Medulla oblongata (tissue), 1 donor: ENCODE measurements around the gene PI4KA.

Experiments used
- DNase-seq: peaks from one replicate; pipeline ENCODE4 v3.0.0-alpha.2; 2015; ENCODE audit errors: extremely low spot score

PI4KA gene

DNA sequence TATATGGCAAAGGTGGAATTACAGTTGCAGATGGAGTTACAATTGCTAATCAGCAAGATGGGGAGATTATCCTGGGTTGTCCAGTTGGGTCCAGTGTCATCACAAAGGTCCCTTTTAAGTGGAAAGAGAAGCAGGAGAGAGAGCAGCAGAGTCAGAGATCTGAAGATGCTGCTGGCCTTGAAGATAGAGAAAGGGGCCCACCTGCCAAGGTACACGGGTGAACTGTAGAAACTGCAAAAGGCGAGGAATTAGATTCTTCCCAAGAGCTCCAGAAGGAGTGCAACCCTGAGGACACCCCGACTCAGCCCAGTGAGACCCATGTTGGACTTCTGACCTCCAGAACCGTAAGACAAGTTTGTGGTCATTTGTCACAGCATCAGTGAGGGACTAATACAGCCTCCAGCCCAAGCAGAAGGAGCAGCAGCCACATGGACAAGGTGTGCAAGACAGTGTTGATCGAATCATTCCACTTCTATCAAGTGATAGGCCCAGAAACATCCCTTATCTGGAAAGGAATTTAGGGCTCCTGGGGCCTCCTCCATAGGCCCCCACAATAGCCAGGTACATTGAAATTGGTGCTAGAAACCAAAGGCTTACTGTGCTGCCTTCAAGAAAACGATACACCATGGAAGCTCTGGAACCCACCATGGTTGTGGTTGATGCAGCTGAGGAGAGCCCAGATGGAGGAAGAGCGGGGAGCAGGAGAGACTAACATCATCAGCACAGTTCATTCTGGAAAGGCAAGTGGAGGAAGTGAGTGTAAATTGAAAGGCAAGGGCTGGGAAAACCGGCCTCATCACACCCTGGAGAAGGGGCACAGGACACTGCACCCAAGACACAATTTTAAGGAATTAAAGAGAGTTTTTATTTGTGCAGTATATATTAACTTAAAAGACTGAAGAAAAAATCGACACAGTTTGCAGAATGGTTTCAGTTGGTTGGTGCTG lies 23.5 kb upstream of the PI4KA start:
- no peak for DNase-seq

GRCh38 chr22:20881231-20881630 lies 22.6 kb upstream of the PI4KA start:
- no peak for DNase-seq

DNA sequence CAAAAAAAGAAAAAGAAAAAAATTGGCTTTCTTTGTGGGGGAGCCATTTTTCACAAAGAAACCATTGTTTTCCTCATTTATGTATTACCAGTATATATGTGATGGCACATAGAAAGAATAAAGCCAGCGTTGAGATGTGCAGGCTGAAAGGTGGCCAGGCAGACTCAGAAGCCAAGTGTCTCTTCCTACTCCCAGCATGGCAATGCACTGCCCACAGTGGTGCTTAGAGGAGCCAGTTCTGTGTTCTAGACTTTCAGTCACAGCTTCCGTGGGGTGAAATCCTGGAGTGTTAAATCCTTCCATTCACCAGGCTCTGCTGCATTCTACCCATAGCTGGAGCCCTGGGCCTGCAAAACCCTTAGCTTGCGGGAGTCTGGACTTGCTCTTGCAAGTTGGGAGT lies 19.1 kb upstream of the PI4KA start:
- DNase-seq = no peak

GRCh38 chr22:20875296-20875695 lies 16.7 kb upstream of the PI4KA start:
- no peak for DNase-seq

DNA sequence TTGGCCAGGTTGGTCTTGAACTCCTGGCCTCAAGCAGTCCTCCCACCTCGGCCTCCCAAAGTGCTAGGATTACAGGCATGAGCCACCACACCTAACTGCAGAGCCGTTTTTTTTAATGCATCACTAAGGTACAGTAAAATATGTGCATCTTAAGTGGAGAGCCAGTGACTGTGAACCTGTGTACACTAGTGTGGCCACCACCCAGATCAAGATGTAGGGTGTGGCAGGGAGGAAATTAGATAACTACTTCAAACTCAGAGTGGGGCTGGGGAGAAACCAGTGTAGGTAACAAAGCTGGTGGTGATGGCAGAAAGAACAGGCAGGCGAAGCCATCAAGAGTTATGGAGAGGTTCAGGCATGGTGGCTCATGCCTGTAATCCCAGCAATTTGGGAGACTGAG lies 14.6 kb upstream of the PI4KA start:
- DNase-seq = no peak

DNA sequence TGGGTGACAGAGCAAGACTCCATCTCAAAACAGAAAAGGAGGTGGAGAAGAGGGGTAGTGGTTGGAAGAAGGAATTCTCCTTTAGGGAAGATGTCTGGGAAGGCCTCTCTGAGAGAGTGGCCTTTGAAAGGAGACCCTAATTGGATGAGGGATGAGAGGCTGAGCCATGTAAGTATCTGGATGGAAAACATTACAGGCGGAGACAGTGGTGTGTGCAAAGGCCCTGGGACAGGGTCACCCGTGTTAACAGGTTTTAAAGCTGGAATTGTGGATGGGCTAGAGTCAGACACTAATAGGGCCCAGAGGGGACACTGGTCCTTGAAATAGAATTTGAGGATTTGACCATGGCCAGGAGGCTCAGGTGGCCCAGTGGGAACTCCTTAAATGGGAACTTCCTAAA lies 10.6 kb upstream of the PI4KA start:
- no peak for DNase-seq

DNA sequence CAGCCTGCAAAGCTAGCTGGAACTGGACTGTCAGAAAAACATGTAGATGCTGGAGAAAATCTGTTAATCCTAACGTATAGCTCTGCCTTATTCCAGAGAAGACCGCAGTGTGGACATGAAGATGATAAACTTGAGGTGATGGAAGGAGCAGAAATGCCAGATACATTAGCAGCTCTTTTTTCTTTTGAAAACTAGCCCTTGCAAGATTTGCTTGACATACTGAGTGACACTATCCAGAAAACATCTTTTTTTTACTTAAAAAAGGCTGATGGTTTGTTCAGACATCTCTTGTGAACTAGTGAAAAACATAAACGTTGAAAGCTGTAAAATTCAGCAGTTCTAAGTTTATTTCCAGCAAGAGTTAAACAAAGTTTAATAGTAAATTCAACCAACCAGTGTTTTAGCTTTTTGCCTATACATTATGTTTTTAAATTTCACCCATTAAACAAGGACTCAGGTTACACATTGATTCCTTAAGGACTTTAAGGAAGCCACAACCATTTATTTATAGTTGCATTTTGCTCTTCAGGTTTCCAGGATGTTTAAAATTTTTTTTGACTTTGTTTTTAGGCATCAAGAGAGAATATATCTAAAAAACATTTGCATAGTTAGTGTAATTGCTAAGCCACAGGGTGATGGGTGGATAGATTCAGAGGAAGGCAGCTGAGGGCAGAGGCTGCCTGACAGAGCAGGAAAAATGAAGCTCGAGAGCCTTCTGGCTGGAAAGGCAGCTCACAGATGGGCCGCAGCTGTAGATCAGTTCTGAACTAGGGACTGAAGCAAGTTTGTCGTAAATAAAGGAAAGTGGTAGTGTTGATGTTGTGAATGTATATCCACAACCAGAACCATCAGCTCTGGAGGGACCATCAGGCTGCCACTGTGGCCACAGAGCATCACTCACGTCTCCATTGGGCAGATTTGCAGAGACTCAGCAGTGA lies 9.7 kb upstream of the PI4KA start:
- DNase-seq = no peak

GRCh38 chr22:20867179-20868024 lies 8.8 kb upstream of the PI4KA start:
- DNase-seq = peak; percentile 87

DNA sequence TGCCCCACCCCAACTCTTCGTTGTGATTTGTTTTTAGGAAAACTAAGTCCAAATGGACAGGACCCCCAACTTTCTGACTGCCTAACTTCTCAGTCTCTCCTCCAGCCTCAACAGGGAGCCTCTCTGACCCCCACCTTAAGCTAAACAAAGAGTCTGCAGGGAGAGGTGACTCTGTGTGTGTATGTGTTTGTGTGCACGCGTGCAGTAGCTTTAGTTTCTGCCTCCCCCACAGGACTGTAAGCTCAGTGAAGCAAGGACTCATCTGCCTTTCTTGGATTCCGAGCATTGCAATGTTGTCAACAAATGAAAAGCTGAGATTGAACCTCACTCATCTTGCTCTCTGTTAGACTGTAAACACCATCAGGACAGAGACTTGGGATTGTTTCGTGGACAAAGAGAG lies 8.1 kb upstream of the PI4KA start:
- DNase-seq = no peak

DNA sequence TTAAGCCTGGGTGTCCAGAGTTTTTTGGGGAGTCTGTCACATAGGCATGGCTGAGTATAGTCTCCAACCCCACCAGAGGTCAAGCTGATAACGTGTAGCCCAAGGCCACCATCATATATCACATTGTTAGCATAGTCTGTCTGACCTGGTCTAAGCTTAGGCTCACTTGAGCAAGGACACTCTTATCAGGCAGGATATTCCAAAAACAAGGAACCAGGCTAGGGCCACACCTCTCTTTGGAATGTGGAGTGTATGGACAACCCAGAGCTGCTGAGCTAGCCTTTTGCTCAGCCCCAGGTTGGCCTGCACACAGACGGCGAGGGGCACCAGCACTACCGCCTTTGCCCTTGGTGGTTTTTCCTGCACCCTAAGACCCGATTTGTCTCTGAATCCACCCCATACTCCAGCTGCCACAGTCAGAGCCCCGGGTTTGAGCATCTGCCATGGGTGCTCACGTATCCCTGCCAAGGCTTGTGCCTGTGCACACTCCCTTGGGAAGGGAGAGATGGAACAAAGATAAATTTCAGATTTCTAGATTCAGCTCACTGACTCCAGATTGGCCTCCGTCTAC lies 7.3 kb upstream of the PI4KA start:
- DNase-seq = no peak

GRCh38 chr22:20865331-20865730 lies 6.7 kb upstream of the PI4KA start:
- no peak for DNase-seq

GRCh38 chr22:20864186-20864908 lies 5.7 kb upstream of the PI4KA start:
- no peak for DNase-seq

DNA sequence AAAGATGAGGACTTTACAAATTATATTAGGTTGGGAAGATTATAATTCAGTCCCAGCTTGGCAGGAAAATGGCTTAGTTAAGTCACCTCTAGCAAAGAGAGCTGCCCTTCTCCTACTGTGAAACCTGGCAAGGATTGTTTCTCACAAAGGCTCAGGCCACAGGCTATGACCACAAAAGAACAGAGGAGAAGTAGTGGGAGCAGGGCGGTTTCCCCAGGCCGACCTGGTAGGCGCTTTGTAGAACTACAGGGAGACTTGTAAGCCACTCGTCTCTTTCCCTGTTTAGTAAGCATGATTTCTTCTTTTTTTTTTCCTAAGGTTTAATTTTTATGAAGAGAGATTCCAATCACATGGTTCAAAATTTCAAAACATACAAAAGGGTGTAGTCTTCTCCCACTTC lies 4.8 kb upstream of the PI4KA start:
- DNase-seq = no peak

DNA sequence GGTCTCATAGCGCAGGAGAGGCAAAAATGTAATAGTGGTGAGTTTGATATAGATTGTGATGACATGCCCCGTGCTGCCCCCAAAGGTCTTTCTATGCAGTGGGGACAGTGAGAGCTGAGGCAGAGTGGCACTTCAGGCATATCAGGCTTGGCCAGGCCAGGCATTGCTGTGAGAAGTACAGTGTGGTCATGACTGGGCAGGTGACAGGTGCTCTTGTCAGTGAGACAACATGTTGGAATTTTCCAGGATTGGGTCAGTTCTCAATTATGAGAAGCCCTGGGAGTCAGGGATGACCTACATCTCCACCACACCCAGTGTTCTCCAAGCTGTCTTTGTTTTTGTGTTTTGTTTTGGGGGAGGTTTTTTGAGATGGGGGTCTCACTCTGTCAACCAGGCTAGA lies 3.9 kb upstream of the PI4KA start:
- DNase-seq = no peak

- peak; percentile 11 for DNase-seq
Observed at GRCh38 chr22:20859615-20860014, 1.0 kb upstream of the PI4KA start.

- peak; percentile 72 for DNase-seq
Observed at GRCh38 chr22:20857838-20858614, 585 bp downstream of the PI4KA start.

DNA sequence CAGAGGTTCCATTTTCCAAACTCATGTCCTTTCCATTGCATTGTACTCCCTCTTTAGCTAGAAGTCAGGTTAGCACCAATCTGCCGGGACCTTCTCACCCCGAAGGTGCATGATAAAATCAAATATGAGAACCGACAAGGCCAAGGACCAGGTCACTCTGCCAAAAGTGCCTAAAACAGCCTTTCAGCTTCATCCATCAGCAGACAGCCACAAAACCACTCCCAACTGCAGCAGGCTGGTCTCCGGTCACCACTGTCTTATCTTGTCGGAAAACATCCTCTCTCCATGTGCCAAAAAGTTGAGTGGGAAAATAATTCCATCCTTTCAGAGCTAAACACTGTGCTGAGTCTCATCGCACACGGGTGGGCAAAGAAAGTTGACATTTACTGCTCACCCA lies 1.4 kb downstream of the PI4KA start:
- DNase-seq = no peak

GRCh38 chr22:20853236-20853660 lies 5.4 kb downstream of the PI4KA start:
- DNase-seq = no peak

DNA sequence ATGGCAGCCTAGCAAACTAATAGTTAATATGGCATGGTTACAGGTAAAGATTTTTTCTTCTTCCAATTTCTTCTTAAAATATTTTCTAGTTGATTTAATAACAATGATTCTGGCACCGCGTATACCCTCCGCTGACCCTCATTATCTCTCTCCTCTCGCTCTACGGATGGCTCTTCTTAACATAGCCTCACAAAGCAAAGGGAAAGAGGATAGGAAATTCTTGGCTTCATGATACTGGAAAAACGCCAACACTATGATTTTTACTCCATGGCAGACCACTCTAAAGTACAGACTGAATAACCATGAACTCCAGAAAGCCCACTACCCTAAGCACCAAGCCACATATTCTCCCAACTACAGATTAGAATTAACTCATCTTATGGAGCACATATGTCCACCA lies 6.1 kb downstream of the PI4KA start:
- no peak for DNase-seq

DNA sequence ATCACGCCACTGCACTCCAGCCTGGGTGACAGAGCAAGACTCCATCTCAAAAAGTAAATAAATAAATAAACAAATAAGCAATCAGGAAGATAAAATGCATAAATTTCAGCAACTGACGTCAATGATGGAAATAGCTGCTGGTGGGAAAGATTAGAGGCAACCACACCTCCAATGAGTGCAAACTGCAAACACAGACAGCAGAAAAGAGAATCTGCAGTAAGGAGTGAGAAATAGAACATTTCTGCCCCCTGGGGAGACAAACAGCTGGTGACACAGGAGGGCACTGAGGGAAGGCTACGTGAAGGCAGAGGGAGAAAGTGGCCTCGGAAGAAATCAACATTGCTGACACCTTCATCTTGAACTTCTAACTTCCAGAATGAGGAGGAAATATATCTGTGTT lies 6.5 kb downstream of the PI4KA start:
- DNase-seq = no peak
